Uterus (tissue), 4 donors: Measurements from ENCODE around the gene GPAT2. TPM values are rescaled to one million over a fixed set of nuclear protein-coding genes. Genes with fewer than 3 reads are reported as not detected.
"Not testable (repeated sequence)": the region's sequence is repeated elsewhere in the genome, so short reads cannot be mapped to it uniquely, and the experiment has no call there.

Experiments used
- DNase-seq, 2 donors: peaks; one replicate each; pipeline ENCODE4 v3.0.0-alpha.2; 2019 to 2020
- H3K27ac ChIP-seq, 2 donors: fragments of 200-600 bp; sonication (generic); 1 replicate in 1 of 2; 2 replicates in 1 of 2; pipeline ENCODE4 v1.5.1; 2016 to 2018
- H3K27me3 ChIP-seq, 2 donors: fragments of 200-600 bp; sonication (generic); one replicate each; pipeline ENCODE4 v1.5.1; 2018 to 2019; ENCODE audit warnings: control low read depth in 1 of 2
- H3K36me3 ChIP-seq, 2 donors: fragments of 200-600 bp; sonication (generic); one replicate each; pipeline ENCODE4 v1.5.1; 2019; ENCODE audit warnings: control low read depth in 1 of 2
- H3K4me1 ChIP-seq, 2 donors: fragments of 200-600 bp; sonication (generic); one replicate each; pipeline ENCODE4 v1.5.1; 2018 to 2019; ENCODE audit warnings: control low read depth in 1 of 2
- H3K4me3 ChIP-seq, 2 donors: fragments of 200-600 bp; sonication (generic); 1 replicate in 1 of 2; 2 replicates in 1 of 2; pipeline ENCODE4 v1.5.1; 2018 to 2019; ENCODE audit warnings: mild to moderate bottlenecking in 1 of 2
- H3K9me3 ChIP-seq, 2 donors: fragments of 200-600 bp; sonication (generic); one replicate each; pipeline ENCODE4 v1.5.1; 2019; ENCODE audit warnings: control low read depth in 1 of 2
- POLR2A ChIP-seq, 2 donors: fragments of 450-650 bp; IDR thresholded peaks; one replicate each; pipeline ENCODE4 v1.6.1; 2016; ENCODE audit warnings: antibody characterized with exemption in 2 of 2, mild to moderate bottlenecking in 1 of 2, moderate library complexity in 1 of 2
- intact Hi-C: fragments of 100-400 bp; cut with DNase I; formaldehyde crosslinking; loops from one replicate; pipeline ENCODE4 v1.15.1; 2023; ENCODE audit warnings: low total_unique reads
- small RNA-seq: library from RNA; depleted of rRNA; stranded (forward); fragments of <200 nt; gene quantifications from one replicate; pipeline ENCODE3, GENCODE V24; 2016
- total RNA-seq, 4 donors: library from RNA; depleted of rRNA in 3 of 4; stranded (reverse); fragments of >200 nt in 3 of 4; gene quantifications; one replicate each; pipeline versions ENCODE4 v1.1.0 to v1.2.4, GENCODE V29; 2014 to 2023
- TF ChIP-seq, protein P1 (sequence below), 4 experiments: fragments of 200-600 bp in 2 of 4; fragments of 450-650 bp in 2 of 4; sonication (generic) in 2 of 4; IDR thresholded peaks; one replicate each; pipeline ENCODE4 v1.5.1; 2016 to 2019; ENCODE audit warnings: antibody characterized with exemption in 4 of 4, mild to moderate bottlenecking in 2 of 4, moderate library complexity in 1 of 4
- donor health status: DM: yes; HTN: yes; CAD: no.

Gene GPAT2
- total RNA-seq, 4 donors from 2014 or later = 4.8 to 5.4 (median 5.3) TPM; not detected in 1

DNA sequence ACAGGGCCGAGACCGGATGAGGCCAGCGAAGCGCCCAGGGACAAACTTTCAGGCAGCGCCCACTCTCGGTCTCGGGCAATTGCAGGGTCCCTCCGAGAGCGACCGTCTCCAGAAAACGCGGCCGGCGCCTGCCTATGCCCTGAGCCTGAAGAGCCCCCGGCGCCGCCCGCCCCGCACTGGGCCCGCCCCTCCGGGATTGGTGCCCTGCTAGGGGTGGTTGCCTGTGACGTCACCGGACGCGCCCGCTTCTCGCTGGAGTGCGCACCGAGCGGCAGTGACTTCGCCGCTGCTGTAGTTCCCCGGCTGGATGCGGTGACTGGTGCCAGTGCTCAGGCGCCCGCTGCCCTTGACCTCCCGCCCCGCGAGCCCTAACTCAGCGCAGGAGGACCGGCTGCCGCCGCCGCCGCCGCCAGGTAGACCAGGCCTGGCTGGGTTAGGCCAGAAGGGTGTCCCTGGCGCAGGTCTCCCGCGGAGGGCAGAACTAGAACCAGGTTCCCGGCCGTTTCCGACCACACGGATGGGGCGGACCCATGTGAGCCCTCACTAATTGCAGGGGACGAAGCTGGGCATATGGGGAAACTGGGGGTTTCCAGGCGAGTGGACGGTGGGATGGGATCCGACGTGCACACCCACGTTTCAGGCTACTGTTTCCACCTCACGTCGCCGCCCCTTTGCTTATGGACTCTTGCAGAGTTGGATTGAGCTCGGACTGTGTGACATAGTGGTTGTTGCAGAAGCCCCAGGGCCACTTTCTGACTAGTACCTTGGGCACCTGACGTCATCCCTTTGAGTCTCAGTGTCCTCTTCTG lies 24.2 kb downstream of the GPAT2 start:
- TF ChIP-seq POLR2A (IDR thresholded peaks at IDR 0.05) = peak; percentile 55 to 60

DNA sequence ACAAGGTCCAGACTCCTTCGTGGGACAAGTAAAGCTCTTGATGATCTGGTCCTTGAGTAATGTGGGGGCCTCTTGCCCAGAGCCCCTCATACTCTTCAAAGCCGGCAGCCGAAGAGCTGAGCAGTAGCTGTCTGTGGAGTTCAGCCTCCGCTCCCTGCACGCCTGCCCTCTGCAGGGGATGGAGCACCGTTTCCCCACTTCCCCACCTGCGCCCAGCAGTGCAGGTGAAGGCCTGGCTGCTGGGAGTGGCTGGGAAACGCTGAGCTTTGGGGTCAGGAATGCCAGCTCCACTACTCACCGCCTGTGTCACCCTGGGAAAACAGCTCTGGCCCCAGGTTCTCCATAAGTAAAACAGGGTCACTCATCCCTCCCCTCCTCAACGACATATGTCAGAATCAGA lies 24.9 kb downstream of the GPAT2 start:
- peak overlapping the region; percentile 84 to 87 for H3K27ac ChIP-seq
- H3K27me3 ChIP-seq, DNase-seq, H3K4me1 ChIP-seq, intact Hi-C loops, H3K36me3 ChIP-seq, H3K9me3 ChIP-seq: not testable (repeated sequence)
- peak overlapping the region; percentile 52 to 54 for H3K4me3 ChIP-seq

More for the DNA sequence above, 24.2 kb downstream of the GPAT2 start:
- H3K36me3 ChIP-seq, intact Hi-C loops, H3K27me3 ChIP-seq, H3K9me3 ChIP-seq, H3K4me1 ChIP-seq: not testable (repeated sequence)
- Histone ChIP-seq H3K27ac (peak overlapping the region; percentile 84 to 87), H3K4me3 (peak overlapping the region; percentile 52 to 54)
- peak; percentile 95 to 96 for DNase-seq

GRCh38 chr2:96008051-96008450 lies 26.7 kb downstream of the GPAT2 start:
- H3K4me1 ChIP-seq, H3K27ac ChIP-seq, DNase-seq, H3K4me3 ChIP-seq, H3K36me3 ChIP-seq, H3K27me3 ChIP-seq, H3K9me3 ChIP-seq, intact Hi-C loops: not testable (repeated sequence)

DNA sequence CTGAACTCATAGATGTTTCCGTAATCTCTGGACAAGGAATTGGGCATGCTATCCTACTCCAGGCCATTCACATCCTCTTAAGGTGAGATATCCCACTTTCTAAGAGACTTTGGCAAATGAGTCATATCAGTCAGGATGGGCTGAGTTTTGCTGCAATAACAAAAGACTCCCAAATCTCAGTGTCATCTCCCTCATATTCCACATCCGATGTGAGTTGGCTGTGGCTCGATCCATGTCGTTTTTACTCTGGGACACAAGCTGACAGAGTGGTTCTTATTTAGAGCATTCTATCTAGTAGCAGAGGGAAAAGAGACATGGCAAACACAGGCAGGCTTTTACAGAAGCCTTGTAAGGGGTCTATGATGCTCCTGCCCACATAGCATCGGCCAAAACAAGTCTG lies 28.5 kb downstream of the GPAT2 start:
- DNase-seq, intact Hi-C loops: not testable (repeated sequence)

DNA sequence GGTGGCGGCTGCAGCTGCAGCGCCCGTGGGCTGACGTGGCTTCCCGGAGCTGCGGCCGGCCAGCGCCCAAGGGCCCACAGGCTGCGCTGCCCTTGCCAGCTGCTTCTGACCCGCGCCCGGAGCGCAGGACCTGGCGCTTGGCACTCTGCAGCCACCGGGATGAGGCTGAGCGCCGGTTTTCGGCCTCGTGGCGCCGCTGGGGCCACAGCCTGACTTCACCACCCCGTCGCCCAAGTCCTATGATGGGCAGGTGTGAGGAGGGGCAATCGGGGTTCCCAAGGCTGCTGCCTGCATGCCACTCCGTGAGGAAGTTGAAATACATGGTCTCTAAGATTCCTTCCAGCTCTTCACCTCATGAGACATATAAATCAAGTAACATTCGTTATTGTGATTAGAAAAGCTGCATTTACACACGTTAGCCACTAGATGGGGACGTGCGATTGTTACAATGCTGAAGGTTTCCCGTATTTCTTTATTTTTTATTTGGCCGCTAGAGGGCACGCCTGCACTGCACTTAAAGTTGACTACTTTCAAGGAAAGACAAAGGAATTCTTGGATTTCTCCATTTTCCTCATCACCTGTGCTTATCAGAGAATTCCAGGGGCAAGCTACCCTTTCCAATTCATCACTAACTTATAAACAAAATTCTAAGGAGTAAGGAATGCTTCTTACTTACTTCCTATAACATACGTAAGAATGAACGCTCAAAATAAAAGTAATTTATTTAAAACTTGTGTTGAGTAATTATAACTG lies 42.0 kb downstream of the GPAT2 start:
- H3K27me3 ChIP-seq, H3K36me3 ChIP-seq, H3K9me3 ChIP-seq, H3K4me1 ChIP-seq, intact Hi-C loops: not testable (repeated sequence)
- peak overlapping the region; percentile 53 for H3K4me3 ChIP-seq
- peak overlapping the region; percentile 88 to 95 for H3K27ac ChIP-seq
- DNase-seq = peak; percentile 58 to 86
- TF ChIP-seq, protein P1, sequence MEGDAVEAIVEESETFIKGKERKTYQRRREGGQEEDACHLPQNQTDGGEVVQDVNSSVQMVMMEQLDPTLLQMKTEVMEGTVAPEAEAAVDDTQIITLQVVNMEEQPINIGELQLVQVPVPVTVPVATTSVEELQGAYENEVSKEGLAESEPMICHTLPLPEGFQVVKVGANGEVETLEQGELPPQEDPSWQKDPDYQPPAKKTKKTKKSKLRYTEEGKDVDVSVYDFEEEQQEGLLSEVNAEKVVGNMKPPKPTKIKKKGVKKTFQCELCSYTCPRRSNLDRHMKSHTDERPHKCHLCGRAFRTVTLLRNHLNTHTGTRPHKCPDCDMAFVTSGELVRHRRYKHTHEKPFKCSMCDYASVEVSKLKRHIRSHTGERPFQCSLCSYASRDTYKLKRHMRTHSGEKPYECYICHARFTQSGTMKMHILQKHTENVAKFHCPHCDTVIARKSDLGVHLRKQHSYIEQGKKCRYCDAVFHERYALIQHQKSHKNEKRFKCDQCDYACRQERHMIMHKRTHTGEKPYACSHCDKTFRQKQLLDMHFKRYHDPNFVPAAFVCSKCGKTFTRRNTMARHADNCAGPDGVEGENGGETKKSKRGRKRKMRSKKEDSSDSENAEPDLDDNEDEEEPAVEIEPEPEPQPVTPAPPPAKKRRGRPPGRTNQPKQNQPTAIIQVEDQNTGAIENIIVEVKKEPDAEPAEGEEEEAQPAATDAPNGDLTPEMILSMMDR (IDR thresholded peaks at IDR 0.05) = peak; percentile 76 to 98 (median 87)

More for the DNA sequence above, 28.5 kb downstream of the GPAT2 start:
- H3K9me3 ChIP-seq, H3K27ac ChIP-seq, H3K27me3 ChIP-seq, H3K4me1 ChIP-seq, H3K4me3 ChIP-seq, H3K36me3 ChIP-seq: not testable (repeated sequence)

DNA sequence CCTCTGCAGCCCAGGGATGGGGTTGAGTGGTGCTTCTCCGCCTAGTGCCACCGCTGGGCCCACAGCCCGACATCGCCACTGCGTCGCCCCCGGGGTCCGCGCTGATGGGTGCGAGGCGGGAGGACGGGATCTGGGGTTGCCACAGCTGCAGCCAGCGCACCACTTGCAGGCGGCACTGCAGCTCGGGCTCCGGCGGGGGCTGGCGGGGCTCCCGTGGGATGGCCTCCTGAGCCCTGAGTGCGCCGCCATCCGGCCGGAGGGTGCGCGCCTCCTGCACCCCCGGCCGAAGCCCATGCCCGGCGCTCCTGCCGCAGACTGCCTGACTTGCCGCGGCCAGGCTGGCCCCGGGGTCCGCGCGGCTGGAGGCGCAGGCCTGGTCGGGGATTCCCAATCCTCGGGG lies 42.6 kb downstream of the GPAT2 start:
- Histone ChIP-seq H3K4me3 (peak overlapping the region; percentile 53), H3K27ac (peak overlapping the region; percentile 88 to 95)
- H3K9me3 ChIP-seq, DNase-seq, H3K4me1 ChIP-seq, H3K36me3 ChIP-seq, H3K27me3 ChIP-seq, intact Hi-C loops: not testable (repeated sequence)

DNA sequence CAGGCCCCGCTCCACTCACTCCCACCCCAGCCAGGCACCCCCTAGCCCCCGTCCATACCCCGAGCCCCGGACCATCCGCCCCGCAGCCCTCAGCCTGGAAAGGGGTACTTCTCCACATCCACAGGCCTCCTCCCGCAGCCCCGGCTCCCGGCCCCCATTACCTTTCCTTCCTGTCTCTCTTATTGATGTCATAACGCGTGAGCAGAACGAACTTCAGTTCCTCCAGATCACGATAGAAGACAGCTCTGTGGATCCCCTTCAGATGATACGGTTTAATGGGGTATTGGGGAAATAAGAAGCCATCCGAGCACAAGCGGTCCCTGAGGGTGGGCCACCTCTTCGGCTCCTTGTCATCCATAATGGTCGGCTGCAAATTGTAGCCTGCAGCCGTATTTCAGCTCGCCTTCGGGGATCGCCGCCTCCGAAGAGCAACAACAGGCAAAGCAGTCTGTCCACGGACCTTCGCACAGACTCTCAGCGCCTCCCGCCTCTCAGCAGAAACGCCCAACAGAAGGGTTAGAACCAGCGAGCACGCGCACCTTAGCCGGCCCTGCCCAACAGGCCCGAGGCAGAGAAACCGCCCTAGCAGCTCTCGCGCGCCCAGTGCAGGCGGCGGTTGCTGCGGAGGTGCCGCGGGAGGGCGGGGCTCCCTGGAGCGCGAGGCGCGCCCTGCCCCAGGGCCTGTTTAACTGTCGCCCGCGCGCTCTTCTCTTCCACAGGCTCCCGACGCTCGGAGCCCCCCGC lies 43.2 kb downstream of the GPAT2 start, which contains the start of gene ANKRD36C:
Gene ANKRD36C, minus strand, starts transcription at position 474 of the 744 bp plus-strand sequence. Its CDS starts 116 bp downstream, at position 358.
- peak within 1 kb of the TSS; percentile 60 to 74 for H3K4me3 ChIP-seq
- H3K36me3 ChIP-seq, H3K27me3 ChIP-seq, H3K9me3 ChIP-seq, intact Hi-C loops, H3K4me1 ChIP-seq: not testable (repeated sequence)
- peak within 1 kb of the TSS; percentile 90 to 97 for H3K27ac ChIP-seq
- DNase-seq = peak in 1 of 2 donors; percentile 33
- peak in 1 of 2 donors; percentile 37 for TF ChIP-seq POLR2A (IDR thresholded peaks at IDR 0.05)

GRCh38 chr2:95990884-95991283 lies 43.8 kb downstream of the GPAT2 start:
- H3K4me3 ChIP-seq = peak overlapping the region in 1 of 2 donors; percentile 27
- DNase-seq, H3K27me3 ChIP-seq, H3K36me3 ChIP-seq, intact Hi-C loops, H3K9me3 ChIP-seq, H3K4me1 ChIP-seq, H3K27ac ChIP-seq: not testable (repeated sequence)

Small RNA genes within 50 kb of the gene (small RNA-seq; reads per million reads assigned to genes)
- gene RN7SL210P = not detected

Other genes with a start within 250 kb of the GPAT2 start
- gene ANKRD36C, start 43.1 kb downstream of the GPAT2 start, total RNA-seq = 100 to 1,000 TPM in 1 of 4 donors, 10 to 100 TPM in 3; 37.1 to 228 (median 58.2) TPM
- gene ADRA2B, start 81.7 kb upstream of the GPAT2 start, total RNA-seq = 1 to 10 TPM in 2 of 4 donors, under 1 TPM in 1, not detected in 1; 0.51 to 5.4 (median 2.6) TPM
- gene ASTL, start 103.6 kb upstream of the GPAT2 start, total RNA-seq = not detected
- gene DUSP2, start 110.5 kb upstream of the GPAT2 start, total RNA-seq = 10 to 100 TPM in 1 of 4 donors, 1 to 10 TPM in 3; 2.4 to 33.3 (median 6.2) TPM
- 100 to 1,000 TPM in 1 of 4 donors, 10 to 100 TPM in 3; 53.5 to 128 (median 76.4) TPM for gene STARD7, start 173.9 kb upstream of the GPAT2 start, total RNA-seq
- gene TMEM127, start 231.1 kb upstream of the GPAT2 start, total RNA-seq = 10 to 100 TPM; 17.0 to 45.4 (median 22.3) TPM
- gene CIAO1, start 231.3 kb upstream of the GPAT2 start, total RNA-seq = 100 to 1,000 TPM in 2 of 4 donors, 10 to 100 TPM in 2; 60.1 to 113 (median 89.3) TPM